ENCODE measurements around the gene RHOF.

Gene RHOF

GRCh38 chr12:121828826-121829225, 35.3 kb upstream of the RHOF start:
- H3K4me3 ChIP-seq (ENCODE audit: low read length in 2 of 2): no peak overlapping the region
- H3K27me3 ChIP-seq (ENCODE audit: control insufficient read depth in 2 of 2, insufficient read depth in 2 of 2, low read length in 2 of 2): no peaks in the 10 kb centered on the region
- no peak overlapping the region for H3K9ac ChIP-seq (ENCODE audit: low read depth in 1 of 2, low read length in 2 of 2)
- peaks cover 50 to 54% of the 10 kb centered on the region in 2 donors for H3K36me3 ChIP-seq (ENCODE audit: control insufficient read depth in 2 of 2, insufficient read depth in 2 of 2, low read length in 2 of 2)
- no peaks in the 10 kb centered on the region for H3K9me3 ChIP-seq (ENCODE audit: control insufficient read depth in 2 of 2, low read length in 2 of 2)
- H3K27ac ChIP-seq (ENCODE audit: low read depth in 2 of 2, low read length in 2 of 2): no peak overlapping the region
- no peaks in the 10 kb centered on the region for H3K4me1 ChIP-seq (ENCODE audit: control insufficient read depth in 2 of 2, insufficient read depth in 2 of 2, low read length in 2 of 2)

GRCh38 chr12:121828306-121828705, 34.8 kb upstream of the RHOF start:
- no peak overlapping the region for H3K27ac ChIP-seq (ENCODE audit: low read depth in 2 of 2, low read length in 2 of 2)
- H3K27me3 ChIP-seq (ENCODE audit: control insufficient read depth in 2 of 2, insufficient read depth in 2 of 2, low read length in 2 of 2): no peaks in the 10 kb centered on the region
- no peaks in the 10 kb centered on the region for H3K9me3 ChIP-seq (ENCODE audit: control insufficient read depth in 2 of 2, low read length in 2 of 2)
- no peak overlapping the region for H3K9ac ChIP-seq (ENCODE audit: low read depth in 1 of 2, low read length in 2 of 2)
- H3K36me3 ChIP-seq (ENCODE audit: control insufficient read depth in 2 of 2, insufficient read depth in 2 of 2, low read length in 2 of 2): peaks cover 55 to 59% of the 10 kb centered on the region in 2 donors
- H3K4me3 ChIP-seq (ENCODE audit: low read length in 2 of 2): no peak overlapping the region
- no peaks in the 10 kb centered on the region for H3K4me1 ChIP-seq (ENCODE audit: control insufficient read depth in 2 of 2, insufficient read depth in 2 of 2, low read length in 2 of 2)

GRCh38 chr12:121827351-121828099, 34.0 kb upstream of the RHOF start:
- peaks cover 57 to 63% of the 10 kb centered on the region in 2 donors for H3K36me3 ChIP-seq (ENCODE audit: control insufficient read depth in 2 of 2, insufficient read depth in 2 of 2, low read length in 2 of 2)
- no peaks in the 10 kb centered on the region for H3K9me3 ChIP-seq (ENCODE audit: control insufficient read depth in 2 of 2, low read length in 2 of 2)
- H3K4me1 ChIP-seq (ENCODE audit: control insufficient read depth in 2 of 2, insufficient read depth in 2 of 2, low read length in 2 of 2): no peaks in the 10 kb centered on the region
- no peaks in the 10 kb centered on the region for H3K27me3 ChIP-seq (ENCODE audit: control insufficient read depth in 2 of 2, insufficient read depth in 2 of 2, low read length in 2 of 2)
- H3K4me3 ChIP-seq (ENCODE audit: low read length in 2 of 2): no peak overlapping the region
- H3K27ac ChIP-seq (ENCODE audit: low read depth in 2 of 2, low read length in 2 of 2): no peak overlapping the region
- H3K9ac ChIP-seq (ENCODE audit: low read depth in 1 of 2, low read length in 2 of 2): no peak overlapping the region

GRCh38 chr12:121826318-121827150, 33.0 kb upstream of the RHOF start:
- H3K4me3 ChIP-seq (ENCODE audit: low read length in 2 of 2): no peak overlapping the region
- H3K9me3 ChIP-seq (ENCODE audit: control insufficient read depth in 2 of 2, low read length in 2 of 2): no peaks in the 10 kb centered on the region
- no peaks in the 10 kb centered on the region for H3K27me3 ChIP-seq (ENCODE audit: control insufficient read depth in 2 of 2, insufficient read depth in 2 of 2, low read length in 2 of 2)
- peaks cover 61 to 62% of the 10 kb centered on the region in 2 donors for H3K36me3 ChIP-seq (ENCODE audit: control insufficient read depth in 2 of 2, insufficient read depth in 2 of 2, low read length in 2 of 2)
- H3K27ac ChIP-seq (ENCODE audit: low read depth in 2 of 2, low read length in 2 of 2): no peak overlapping the region
- H3K4me1 ChIP-seq (ENCODE audit: control insufficient read depth in 2 of 2, insufficient read depth in 2 of 2, low read length in 2 of 2): no peaks in the 10 kb centered on the region
- H3K9ac ChIP-seq (ENCODE audit: low read depth in 1 of 2, low read length in 2 of 2): no peak overlapping the region

- Histone ChIP-seq H3K36me3 (ENCODE audit: control insufficient read depth in 2 of 2, insufficient read depth in 2 of 2, low read length in 2 of 2) (peaks cover 59 to 65% of the 10 kb centered on the region in 2 donors), H3K9ac (ENCODE audit: low read depth in 1 of 2, low read length in 2 of 2) (no peak overlapping the region), H3K27me3 (ENCODE audit: control insufficient read depth in 2 of 2, insufficient read depth in 2 of 2, low read length in 2 of 2) (no peaks in the 10 kb centered on the region), H3K4me1 (ENCODE audit: control insufficient read depth in 2 of 2, insufficient read depth in 2 of 2, low read length in 2 of 2) (no peaks in the 10 kb centered on the region), H3K27ac (ENCODE audit: low read depth in 2 of 2, low read length in 2 of 2) (no peak overlapping the region), H3K4me3 (ENCODE audit: low read length in 2 of 2) (no peak overlapping the region), H3K9me3 (ENCODE audit: control insufficient read depth in 2 of 2, low read length in 2 of 2) (no peaks in the 10 kb centered on the region)
Measured at GRCh38 chr12:121825041-121825523, 31.6 kb upstream of the RHOF start.

- Histone ChIP-seq H3K27ac (ENCODE audit: low read depth in 2 of 2, low read length in 2 of 2) (no peak overlapping the region), H3K4me3 (ENCODE audit: low read length in 2 of 2) (no peak overlapping the region), H3K9ac (ENCODE audit: low read depth in 1 of 2, low read length in 2 of 2) (no peak overlapping the region), H3K27me3 (ENCODE audit: control insufficient read depth in 2 of 2, insufficient read depth in 2 of 2, low read length in 2 of 2) (no peaks in the 10 kb centered on the region), H3K36me3 (ENCODE audit: control insufficient read depth in 2 of 2, insufficient read depth in 2 of 2, low read length in 2 of 2) (peaks cover 57 to 64% of the 10 kb centered on the region in 2 donors), H3K4me1 (ENCODE audit: control insufficient read depth in 2 of 2, insufficient read depth in 2 of 2, low read length in 2 of 2) (no peaks in the 10 kb centered on the region), H3K9me3 (ENCODE audit: control insufficient read depth in 2 of 2, low read length in 2 of 2) (no peaks in the 10 kb centered on the region)
Measured at GRCh38 chr12:121823727-121824115, 30.2 kb upstream of the RHOF start.

GRCh38 chr12:121823101-121823726, 29.7 kb upstream of the RHOF start:
- Histone ChIP-seq H3K9ac (ENCODE audit: low read depth in 1 of 2, low read length in 2 of 2) (no peak overlapping the region), H3K4me1 (ENCODE audit: control insufficient read depth in 2 of 2, insufficient read depth in 2 of 2, low read length in 2 of 2) (no peaks in the 10 kb centered on the region), H3K9me3 (ENCODE audit: control insufficient read depth in 2 of 2, low read length in 2 of 2) (no peaks in the 10 kb centered on the region), H3K4me3 (ENCODE audit: low read length in 2 of 2) (no peak overlapping the region), H3K36me3 (ENCODE audit: control insufficient read depth in 2 of 2, insufficient read depth in 2 of 2, low read length in 2 of 2) (peaks cover 52 to 59% of the 10 kb centered on the region in 2 donors), H3K27ac (ENCODE audit: low read depth in 2 of 2, low read length in 2 of 2) (no peak overlapping the region), H3K27me3 (ENCODE audit: control insufficient read depth in 2 of 2, insufficient read depth in 2 of 2, low read length in 2 of 2) (no peaks in the 10 kb centered on the region)

- Histone ChIP-seq H3K9ac (ENCODE audit: low read depth in 1 of 2, low read length in 2 of 2) (no peak overlapping the region), H3K36me3 (ENCODE audit: control insufficient read depth in 2 of 2, insufficient read depth in 2 of 2, low read length in 2 of 2) (peaks cover 51 to 59% of the 10 kb centered on the region in 2 donors), H3K27ac (ENCODE audit: low read depth in 2 of 2, low read length in 2 of 2) (no peak overlapping the region), H3K4me1 (ENCODE audit: control insufficient read depth in 2 of 2, insufficient read depth in 2 of 2, low read length in 2 of 2) (no peaks in the 10 kb centered on the region), H3K4me3 (ENCODE audit: low read length in 2 of 2) (no peak overlapping the region), H3K27me3 (ENCODE audit: control insufficient read depth in 2 of 2, insufficient read depth in 2 of 2, low read length in 2 of 2) (no peaks in the 10 kb centered on the region), H3K9me3 (ENCODE audit: control insufficient read depth in 2 of 2, low read length in 2 of 2) (no peaks in the 10 kb centered on the region)
Measured at GRCh38 chr12:121822393-121823100, 29.1 kb upstream of the RHOF start.

- Histone ChIP-seq H3K4me3 (ENCODE audit: low read length in 2 of 2) (no peak overlapping the region), H3K9ac (ENCODE audit: low read depth in 1 of 2, low read length in 2 of 2) (no peak overlapping the region), H3K27me3 (ENCODE audit: control insufficient read depth in 2 of 2, insufficient read depth in 2 of 2, low read length in 2 of 2) (no peaks in the 10 kb centered on the region), H3K4me1 (ENCODE audit: control insufficient read depth in 2 of 2, insufficient read depth in 2 of 2, low read length in 2 of 2) (no peaks in the 10 kb centered on the region), H3K9me3 (ENCODE audit: control insufficient read depth in 2 of 2, low read length in 2 of 2) (no peaks in the 10 kb centered on the region), H3K27ac (ENCODE audit: low read depth in 2 of 2, low read length in 2 of 2) (no peak overlapping the region), H3K36me3 (ENCODE audit: control insufficient read depth in 2 of 2, insufficient read depth in 2 of 2, low read length in 2 of 2) (peaks cover 67 to 70% of the 10 kb centered on the region in 2 donors)
Measured at GRCh38 chr12:121820056-121820455, 26.6 kb upstream of the RHOF start.

Data from mucosa of rectum (tissue), 2 donors.